GM21526 (cell line): ENCODE measurements around the gene PRR33.
"Not testable (repeated sequence)": the region's sequence is repeated elsewhere in the genome, so short reads cannot be mapped to it uniquely, and the experiment has no call there.

ENCODE experiments used
- ATAC-seq: cut with Tn5 transposase; IDR thresholded peaks from one replicate; pipeline ENCODE4 v1.9.1; 2021; ENCODE audit warnings: moderate library complexity; ENCODE audit not compliant: unreplicated experiment, low FRiP score

PRR33 gene

DNA sequence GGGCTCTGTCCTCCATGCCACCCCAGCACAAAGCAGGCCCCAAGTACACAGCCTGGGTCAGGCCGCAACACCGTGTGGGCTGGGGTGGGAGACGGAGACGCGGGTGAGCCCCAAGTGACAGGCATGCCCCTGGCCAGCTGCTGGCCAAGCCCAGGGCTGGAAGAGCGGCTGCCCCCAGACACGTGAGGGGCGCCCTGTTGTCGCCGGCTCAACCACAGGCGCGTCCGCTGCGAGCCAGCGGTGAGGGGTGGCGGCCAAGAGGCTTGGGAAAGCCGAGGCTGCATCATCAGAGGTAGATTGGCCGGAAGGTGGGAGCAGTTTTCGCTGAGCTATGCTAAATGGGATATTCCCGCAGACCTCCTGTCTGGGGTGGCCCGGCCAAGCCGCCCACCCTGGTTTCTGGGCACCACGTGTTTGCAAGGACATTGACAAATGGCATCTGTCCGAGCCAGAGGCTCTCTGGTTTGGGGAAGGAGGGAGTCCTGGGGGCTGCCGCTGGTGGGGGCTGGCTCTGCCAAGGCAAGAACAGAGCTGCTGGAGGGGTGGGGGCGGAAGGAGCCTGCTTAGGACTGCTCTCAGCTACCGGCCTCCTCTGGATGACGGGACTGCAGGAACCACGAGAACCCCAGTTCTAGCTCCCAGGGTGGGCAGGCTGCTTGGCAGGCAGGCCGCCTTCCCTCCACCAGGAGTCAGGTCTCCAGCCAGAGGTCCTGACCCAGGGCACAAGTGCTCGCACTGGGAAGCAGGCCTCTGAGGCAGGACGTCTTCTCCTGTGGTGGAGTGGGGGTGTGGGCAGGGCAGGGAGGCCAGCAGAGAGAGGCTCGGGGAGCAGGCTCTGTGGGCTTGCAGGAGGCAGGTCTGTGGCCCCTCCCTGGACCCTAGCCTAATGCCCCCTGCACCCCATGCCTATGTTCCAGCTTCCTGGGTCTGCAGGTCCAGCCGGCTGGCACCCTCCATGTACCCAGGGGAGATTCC lies 552 bp downstream of the PRR33 start:
- ATAC-seq, result no peak

DNA sequence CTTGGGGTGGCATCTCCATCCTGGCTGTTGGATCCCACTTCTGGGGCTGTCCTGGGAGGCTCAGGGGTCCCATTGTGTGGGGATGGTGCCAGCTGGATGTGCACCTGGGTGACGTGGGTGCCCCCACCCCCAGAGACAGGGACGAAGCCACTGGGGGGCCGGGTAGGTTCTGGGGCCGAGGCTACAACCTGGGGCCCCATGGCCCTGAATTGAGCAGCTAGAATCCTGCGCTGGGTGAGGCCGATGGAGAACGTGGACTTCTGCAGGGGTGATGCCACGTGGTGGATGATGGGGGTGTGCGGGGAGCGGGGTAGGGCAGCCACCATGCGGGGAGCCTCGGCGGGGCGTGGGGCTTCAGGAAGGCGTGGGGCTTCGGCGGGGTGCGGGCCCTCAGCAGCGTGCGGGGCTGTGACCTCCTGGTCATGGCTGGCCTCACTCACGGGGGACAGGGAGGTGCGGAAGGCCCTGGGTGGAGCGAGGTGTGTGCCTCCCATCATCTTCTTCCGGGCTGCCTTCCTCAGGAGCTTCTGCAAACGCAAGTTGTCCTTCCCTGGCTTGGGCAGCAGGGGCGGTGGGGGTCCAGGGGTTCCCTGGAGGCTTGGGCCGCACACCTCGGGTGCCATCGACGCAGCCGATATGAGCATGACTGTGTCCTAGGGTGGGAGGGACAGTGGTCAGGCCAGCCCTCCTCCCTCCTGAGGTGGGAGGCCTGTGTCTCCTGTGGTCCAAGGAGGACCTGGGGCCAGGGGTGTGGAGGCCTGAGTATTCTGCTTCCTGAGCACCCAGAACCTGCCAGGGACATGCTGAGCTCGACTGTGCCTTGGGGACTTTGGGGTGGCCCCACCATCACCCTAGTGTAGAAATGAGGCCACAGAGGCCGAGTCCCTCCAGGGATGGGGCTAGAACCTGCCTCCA lies 1.5 kb downstream of the PRR33 start:
- no peak for ATAC-seq

DNA sequence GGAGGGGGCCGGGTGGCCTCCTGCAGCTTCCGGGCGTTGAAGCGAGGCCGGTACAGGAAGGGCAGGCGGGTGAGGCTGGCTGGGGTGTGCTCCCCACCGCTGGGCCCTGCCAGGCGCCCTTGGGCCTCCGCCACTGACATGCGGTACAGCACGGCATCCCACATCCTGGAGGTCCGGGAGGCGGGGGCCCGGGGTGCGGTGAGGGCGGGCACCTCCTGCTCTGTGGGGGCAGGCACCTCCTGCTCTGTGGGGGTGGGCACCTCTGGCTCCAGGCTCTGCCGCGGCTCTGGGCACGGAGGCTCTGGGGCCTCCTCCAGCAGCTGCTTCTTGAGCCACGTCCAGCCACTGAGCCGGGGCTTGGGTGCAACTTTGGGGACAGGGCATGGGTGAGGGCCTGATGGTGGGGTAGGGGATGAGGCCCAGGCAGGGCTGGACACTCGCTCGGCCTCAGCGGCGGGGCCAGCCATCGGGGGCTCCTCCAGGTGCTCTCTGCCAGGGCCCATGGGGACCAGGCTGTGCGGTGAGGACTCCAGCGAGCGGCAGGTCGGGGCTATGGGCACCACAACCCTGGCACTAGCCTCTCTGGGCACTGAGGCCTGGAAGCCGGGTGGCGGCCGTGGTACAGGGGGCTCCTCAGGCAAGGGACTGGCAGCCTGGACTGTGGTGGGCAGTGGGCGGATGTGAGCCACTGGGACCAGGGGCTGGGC lies 2.3 kb downstream of the PRR33 start:
- no peak for ATAC-seq

DNA sequence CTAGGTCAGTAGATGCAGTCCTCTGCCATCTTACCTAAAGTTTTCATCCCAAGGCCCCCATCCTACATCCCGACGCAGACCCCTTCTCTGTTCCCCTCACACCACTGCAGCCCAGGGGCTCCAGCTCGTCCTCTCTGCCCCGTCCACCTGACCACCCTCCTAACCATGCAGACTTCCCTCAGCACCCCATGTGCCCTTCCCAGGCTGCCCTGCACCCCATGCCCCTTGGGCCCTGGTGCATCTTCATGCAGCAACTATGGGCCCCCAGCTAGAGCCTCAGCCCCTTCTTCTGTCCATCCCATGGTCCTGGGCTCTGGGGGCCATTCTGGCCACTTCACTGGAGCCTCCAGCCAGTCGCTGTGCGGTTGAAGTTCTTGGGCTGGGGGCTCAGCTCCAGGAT lies 2.9 kb downstream of the PRR33 start:
- no peak for ATAC-seq

DNA sequence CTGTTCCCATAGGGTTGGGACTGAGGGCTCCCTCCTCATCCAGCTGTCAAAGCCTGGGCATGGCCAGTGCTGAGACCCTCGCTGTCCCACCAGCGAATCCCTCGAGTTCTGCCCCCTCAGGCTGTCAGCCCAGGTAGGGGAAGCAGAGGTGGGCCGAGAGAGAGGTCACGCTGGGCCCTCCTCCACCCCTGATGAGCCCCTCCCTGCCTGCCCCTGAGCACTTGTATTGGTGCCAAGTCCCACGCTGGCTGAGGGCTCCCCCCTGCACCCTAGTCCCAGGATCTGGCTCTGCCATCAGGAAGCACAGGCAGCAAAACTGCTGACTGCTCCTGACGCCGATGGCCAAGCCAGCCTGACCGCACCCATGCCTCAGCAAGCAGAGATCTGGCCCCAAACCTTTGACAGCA lies 3.3 kb downstream of the PRR33 start:
- ATAC-seq, result no peak

DNA sequence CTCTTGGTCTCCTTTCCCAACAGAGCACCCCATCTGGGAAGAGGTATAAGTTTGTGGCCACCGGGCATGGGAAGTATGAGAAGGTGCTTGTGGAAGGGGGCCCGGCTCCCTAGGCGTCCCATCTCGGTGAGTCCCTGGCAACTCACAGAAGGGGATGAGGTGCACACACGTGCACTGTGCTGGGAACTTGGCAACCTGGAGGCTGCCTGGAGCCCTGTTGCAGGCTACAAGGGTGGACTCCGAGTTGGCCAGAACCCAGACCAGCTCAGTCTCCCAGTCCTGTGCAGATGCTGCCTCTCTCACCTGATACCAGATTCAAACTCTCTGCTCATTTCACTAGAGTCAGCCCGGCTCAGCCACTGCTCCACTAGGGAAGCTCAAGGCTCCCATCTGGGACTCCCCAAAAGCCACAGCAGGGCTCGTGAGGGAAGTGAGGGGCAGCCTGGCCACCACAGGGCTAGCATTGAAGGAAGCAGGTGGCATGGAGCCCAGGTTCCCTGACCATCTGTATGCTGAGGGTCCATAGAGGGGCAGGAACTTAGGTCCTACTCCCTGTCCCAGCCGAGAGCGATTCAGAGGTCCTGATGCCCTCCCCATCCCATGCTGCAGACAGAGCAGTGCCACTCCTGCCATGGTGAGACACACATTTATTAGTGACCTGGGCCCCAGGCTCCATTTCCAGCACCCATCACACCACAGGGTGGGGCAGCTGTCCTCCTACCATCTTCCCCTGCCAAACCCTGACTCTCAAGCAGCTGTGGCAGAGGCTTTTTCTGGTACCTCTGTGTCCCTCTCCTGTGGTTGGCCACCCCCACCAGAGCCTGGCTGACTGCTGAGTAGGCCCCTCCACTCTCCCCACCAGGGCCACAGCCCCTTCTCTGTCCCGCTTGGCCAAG lies 4.0 kb downstream of the PRR33 start:
- no peak for ATAC-seq

DNA sequence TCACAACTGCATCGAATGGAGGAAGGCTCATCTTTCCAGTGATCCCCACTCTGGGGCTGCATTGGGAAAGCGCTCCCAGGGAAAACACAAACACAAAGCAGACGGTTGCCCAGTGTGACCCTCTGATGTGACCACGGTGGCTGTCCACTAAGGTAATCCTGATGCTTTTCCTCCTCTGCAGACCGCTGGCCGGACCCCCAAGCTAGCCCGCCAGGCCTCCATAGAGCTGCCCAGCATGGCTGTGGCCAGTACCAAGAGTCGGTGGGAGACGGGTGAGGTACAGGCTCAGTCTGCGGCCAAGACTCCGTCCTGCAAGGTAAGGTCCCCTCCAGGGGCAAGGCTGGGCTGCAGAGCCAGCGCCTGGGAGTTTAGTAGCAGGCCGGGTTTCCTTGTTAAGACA lies 5.1 kb downstream of the PRR33 start:
- not testable (repeated sequence) for ATAC-seq

DNA sequence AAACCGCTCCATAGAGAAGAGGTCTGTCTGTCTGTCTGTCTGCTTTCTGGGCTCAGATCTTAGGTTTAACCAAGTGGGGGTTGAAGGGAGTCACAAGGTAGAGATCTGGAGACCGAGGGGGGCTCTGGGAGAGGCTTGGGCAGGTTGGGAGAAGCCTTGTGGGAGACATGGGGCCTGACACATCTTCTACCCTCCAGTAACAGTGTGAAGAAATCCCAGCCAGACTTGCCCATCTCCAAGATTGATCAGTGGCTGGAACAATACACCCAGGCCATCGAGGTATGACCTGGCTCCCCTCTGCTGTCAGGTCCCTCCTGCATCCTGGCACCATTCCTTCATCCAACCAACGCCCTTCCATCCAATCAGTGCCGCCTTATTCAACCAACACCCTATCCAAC lies 7.4 kb downstream of the PRR33 start:
- ATAC-seq, result no peak

DNA sequence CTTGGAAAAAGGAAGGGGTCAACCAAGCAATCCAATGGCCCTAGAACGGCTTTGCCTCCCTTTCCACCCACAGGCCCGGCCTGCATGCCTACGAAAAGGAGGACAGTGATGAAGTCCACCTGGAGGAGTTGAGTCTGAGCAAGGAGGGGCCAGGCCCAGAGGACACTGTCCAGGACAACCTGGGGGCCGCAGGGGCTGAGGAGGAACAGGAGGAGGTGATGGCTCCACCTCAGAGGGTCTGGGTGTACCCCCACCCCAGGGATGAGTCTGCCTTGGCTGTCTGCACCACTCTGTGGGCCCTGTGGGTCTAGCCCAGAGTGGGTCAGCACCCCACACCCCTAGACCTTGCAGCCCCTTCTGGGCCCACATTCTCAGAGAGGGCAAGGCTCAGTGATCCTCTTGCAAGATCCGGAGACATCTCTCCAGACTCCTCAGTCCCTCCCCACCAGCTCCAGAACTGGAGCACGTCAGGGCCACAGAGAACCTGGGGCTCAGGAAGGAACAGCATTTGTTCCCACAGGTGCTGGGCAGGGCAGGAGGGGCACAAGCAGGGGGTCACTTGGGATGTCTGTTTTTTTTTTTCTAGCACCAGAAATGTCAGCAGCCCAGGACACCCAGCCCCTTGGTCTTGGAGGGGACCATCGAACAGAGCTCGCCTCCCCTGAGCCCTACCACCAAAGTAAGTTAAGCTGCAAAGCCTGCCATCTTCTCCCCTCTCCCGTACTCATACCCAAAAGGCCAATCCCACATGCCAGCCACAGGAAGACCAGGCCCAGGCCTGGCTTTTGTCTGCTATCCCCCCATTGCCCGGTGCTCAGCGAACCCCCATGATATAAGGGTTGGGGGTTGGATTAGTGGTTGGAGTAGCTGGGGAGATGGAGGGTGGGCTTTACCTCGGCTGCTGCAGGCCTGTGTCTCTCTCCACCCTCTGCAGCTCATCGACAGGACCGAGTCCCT lies 8.1 kb downstream of the PRR33 start:
- ATAC-seq, result no peak

DNA sequence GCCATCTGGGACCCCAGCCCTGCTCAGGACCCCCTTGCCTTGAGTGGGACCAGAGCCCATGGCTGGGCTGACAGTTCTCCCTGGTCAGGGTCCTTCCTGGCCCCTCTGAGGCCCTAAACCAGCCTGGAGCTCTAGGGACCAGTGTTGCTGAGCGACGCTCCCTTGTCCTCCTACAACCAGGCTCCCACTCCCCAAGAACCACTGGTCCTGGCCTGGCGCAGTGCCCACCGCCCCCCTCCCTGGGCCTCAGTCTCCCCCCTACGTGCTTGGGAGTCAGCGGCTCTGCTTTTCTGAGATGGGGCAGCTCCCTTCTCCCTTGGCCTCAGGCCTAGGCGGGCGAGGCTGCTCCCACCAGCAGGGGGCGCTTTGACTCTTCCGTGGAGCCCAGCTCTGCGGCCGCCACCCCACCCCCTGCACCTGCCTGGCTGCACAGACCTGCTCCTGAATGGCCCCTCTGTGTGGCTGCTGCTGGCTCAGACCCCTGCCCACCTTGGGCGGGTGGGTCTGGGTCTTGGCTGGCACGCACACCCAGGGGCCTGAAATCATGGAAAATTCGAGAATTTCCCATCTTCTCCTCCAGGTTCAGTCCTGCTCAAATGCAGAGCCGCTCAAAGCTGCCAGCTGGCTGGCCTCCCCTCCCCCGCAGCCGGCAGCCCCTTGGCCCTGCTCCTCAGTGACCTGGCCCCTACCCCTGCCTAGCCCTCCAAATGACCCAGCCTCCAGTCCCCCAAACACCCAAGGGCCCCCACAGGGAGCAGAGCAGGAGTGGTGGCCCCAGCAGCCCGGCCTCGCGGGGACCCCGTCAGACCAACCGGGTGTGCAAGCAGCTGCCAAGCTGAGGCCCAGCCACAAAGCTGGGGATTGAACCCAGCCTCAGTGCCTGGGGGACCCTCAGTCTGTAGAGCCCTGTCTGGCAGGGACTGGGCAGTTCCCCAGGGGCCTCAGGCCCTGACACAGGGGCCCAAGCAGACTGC lies 9.1 kb downstream of the PRR33 start:
- ATAC-seq, result no peak

DNA sequence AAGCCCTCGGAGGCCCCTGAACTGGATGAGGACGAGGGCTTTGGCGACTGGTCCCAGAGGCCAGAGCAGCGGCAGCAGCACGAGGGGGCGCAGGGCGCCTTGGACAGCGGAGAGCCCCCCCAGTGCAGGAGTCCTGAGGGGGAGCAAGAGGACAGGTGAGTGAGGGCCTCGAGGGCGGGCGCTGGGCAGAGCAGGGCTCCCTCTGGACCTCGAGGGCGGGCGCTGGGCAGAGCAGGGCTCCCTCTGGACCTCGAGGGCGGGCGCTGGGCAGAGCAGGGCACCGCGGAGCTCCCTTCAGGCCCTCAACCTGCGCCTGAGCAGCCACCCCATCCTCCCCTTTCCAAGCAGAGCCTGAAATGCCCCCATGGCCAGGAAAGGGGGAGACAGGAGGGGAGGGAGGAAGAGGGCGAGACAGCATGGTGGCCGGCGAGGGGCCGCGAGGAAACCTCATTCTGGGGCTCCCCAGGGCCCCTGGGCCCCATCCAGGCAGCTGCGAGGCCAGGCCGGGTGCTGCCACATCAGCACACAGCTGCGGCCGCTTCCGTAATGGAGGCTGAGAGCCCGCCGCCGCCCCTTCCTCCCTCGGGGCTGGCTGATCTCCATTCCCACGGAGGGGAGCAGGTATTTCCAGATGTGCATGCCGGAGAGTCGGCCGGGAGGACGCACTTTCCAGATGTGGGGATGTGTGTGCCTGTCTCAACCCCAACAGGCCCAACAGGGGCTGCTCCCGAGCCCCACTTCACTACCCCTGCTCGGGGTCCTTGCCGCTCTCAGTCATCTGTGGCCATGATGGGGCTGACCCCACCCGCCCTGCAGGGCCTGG lies 10.0 kb downstream of the PRR33 start:
- no peak for ATAC-seq

DNA sequence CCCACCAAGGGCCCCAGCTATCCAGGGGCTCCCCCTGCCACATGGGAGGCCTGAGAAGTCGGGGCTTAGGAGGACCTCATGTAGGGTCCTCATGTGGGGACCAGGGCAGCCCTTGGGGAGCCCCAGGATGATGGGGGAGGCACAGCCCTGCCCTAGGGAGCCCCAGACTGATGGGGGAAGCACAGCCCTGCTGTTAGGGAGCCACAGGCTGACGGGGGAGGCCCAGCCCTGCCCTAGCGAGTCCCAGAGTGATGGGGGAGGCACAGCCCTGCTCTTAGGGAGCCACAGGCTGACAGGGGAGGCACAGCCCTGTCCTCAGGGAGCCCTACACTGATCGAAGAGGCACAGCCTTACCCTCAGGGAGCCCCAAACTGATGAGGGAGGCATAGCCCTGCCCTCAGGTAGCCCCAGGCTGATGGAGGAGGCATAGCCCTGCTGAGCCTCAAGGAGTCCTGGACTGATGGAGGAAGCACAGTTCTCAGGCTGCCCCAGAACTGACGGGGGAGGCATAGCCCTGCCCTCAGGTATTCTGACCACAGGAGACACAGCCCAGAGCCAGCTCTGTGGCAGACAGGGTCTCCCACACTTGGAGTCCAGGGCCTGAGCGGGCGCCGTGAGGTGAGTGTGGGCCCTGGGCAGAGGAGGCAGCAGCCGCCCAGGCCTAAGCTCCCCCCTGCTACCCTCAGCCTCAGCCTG lies 10.8 kb downstream of the PRR33 start:
- ATAC-seq, result no peak

DNA sequence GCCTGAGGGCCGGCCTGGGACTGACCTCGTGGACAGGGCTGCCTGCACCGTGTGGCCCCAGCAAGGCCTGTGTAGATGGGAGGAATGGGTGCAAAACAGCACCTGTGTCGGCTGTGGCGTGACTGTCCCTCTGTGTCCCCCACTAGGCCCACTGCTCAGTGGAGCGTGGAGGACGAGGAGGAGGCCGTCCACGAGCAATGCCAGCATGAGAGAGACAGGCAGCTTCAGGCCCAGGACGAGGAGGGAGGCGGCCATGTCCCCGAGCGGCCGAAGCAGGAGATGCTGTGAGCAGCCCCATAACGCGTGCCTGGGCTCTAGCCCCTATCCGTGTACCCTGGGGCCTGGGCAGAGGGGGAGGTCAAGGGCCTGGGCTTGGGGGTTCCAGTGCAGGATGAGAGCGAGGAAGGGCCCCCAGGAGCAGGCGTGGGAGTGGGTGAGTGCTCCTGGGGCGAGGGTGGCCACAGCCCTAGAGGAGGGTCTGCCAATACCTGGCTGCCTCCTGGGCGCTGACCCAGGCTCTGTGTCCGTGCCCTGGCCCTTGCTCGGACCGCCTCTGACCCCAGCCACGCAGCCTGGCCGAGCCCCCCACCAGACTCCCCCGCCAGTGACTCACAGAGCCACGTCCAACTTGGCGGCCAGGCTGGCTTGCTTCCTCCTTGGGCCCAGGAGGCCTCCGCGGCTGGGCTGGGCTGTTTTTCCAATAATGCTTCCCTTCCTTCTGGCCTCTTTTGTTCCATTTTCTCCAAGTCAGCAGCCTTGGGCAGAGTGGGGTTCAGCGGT lies 11.6 kb downstream of the PRR33 start:
- no peak for ATAC-seq

DNA sequence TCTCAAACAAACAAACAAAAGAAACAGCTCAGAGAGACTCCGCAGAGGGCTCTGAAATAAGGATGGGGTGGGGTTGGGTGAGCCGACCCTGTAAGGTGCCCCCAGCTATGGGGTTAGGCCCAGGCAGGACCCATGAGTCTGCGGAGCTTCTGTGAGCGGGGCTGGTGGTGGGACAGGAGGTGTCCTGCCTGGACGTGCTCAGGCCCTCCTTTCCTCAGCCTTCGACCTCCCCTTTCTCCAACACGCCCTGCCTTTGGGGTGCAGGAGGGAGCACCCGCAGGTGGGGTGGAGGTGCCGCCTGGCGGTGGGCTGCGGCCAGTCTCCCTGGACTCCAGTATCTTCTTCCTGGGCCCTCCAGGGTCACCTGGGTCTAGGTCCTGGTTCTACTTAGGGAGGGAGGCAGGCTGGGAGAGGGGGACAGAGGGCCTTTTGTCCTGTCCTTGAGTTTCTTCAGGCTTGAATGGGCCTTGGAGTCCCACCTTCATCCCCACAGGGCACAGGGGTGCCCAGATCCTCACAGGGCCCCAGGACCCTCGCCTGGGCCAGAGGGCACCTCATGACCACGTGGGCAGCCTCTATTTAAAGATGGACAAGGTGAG lies 12.3 kb downstream of the PRR33 start:
- no peak for ATAC-seq
